NCI-H128 (cell line): Measurements from ENCODE around the gene ARHGEF17.

Experiments used
- DNase-seq: peaks from one replicate; lab custom pipeline; 2025; ENCODE audit not compliant: unreplicated experiment; lab: John Stamatoyannopoulos, UW

The ARHGEF17 gene

GRCh38 chr11:73404048-73404447, 96.0 kb downstream of the ARHGEF17 start:
- no peak for DNase-seq

- no peak for DNase-seq
These were observed 96.5 kb downstream of the ARHGEF17 start for GRCh38 chr11:73404506-73405145.

- no peak for DNase-seq
These were observed 97.1 kb downstream of the ARHGEF17 start for GRCh38 chr11:73405146-73405510.

GRCh38 chr11:73406131-73406530, 98.1 kb downstream of the ARHGEF17 start:
- DNase-seq, result no peak

- no peak for DNase-seq
These were observed 98.5 kb downstream of the ARHGEF17 start for GRCh38 chr11:73406619-73407018.

GRCh38 chr11:73409431-73409830, 101.4 kb downstream of the ARHGEF17 start:
- no peak for DNase-seq

- no peak for DNase-seq
These were observed 102.6 kb downstream of the ARHGEF17 start for GRCh38 chr11:73410627-73411026.

GRCh38 chr11:73411031-73411430, 103.0 kb downstream of the ARHGEF17 start:
- DNase-seq, result no peak

- no peak for DNase-seq
These were observed 104.2 kb downstream of the ARHGEF17 start for GRCh38 chr11:73412308-73412707.

GRCh38 chr11:73413256-73413655, 105.2 kb downstream of the ARHGEF17 start:
- DNase-seq, result no peak

- DNase-seq, result no peak
These were observed 107.0 kb downstream of the ARHGEF17 start for GRCh38 chr11:73414977-73415651.

GRCh38 chr11:73415854-73416615, 108.0 kb downstream of the ARHGEF17 start:
- DNase-seq, result no peak

GRCh38 chr11:73416786-73417185, 108.7 kb downstream of the ARHGEF17 start:
- DNase-seq, result no peak
